Measurements from ENCODE around the gene NTM. TPM values are rescaled to one million over a fixed set of nuclear protein-coding genes. Genes with fewer than 3 reads are reported as not detected.
A peak's percentile ranks its signal among the peaks of the same experiment; 100 is the strongest.

The NTM gene
- total RNA-seq, 2 experiments from 2014 or later, result not detected

GRCh38 chr11:131668500-131669400, 298.3 kb downstream of the NTM start:
- intact Hi-C loops (cut with micrococcal nuclease), result no loop called here
- Mint-ChIP-seq H3K36me3 (ENCODE audit: low read depth) (no peaks in the 10 kb centered on the region), H3K27ac (no peak overlapping the region), H3K9me3 (no peaks in the 10 kb centered on the region), H3K4me1 (ENCODE audit: low read depth) (no peaks in the 10 kb centered on the region), H3K27me3 (no peaks in the 10 kb centered on the region), H3K4me3 (no peak overlapping the region)
- ChIA-PET POLR2A (no interaction called here), CTCF (interaction anchor here (0.8 to 1.7 kb wide), 6 partner anchors 10 to 26 kb away, joined by 3 to 7 read pairs (median 4); no protein-coding TSS in a partner anchor)
- ATAC-seq (peak; percentile 65), DNase-seq (peak; percentile 64)
- TF ChIP-seq CTCF (IDR thresholded peaks at IDR 0.05), result peak; percentile 67

GRCh38 chr11:131669401-131669780, 299.0 kb downstream of the NTM start:
- DNase-seq (no peak), ATAC-seq (no peak)
- ChIA-PET POLR2A (no interaction called here), CTCF (interaction anchor here (0.8 to 1.7 kb wide), 5 partner anchors 9 to 25 kb away, joined by 3 to 7 read pairs (median 4); no protein-coding TSS in a partner anchor)
- intact Hi-C loops (cut with micrococcal nuclease), result no loop called here
- Mint-ChIP-seq H3K4me1 (ENCODE audit: low read depth) (no peaks in the 10 kb centered on the region), H3K9me3 (no peaks in the 10 kb centered on the region), H3K36me3 (ENCODE audit: low read depth) (no peaks in the 10 kb centered on the region), H3K4me3 (no peak overlapping the region), H3K27ac (no peak overlapping the region), H3K27me3 (no peaks in the 10 kb centered on the region)
- no peak for TF ChIP-seq CTCF (IDR thresholded peaks at IDR 0.05)

GRCh38 chr11:131670876-131671275, 300.5 kb downstream of the NTM start:
- intact Hi-C loops (cut with micrococcal nuclease), result loop anchor here (5.0 kb wide), 2 partner anchors 604 to 749 kb away; no protein-coding TSS in a partner anchor
- H3K27me3 Mint-ChIP-seq, result no peaks in the 10 kb centered on the region
- H3K36me3 Mint-ChIP-seq (ENCODE audit: low read depth), result no peaks in the 10 kb centered on the region
- CTCF ChIA-PET, result no interaction called here
- ATAC-seq (no peak), DNase-seq (no peak)
- no peaks in the 10 kb centered on the region for H3K9me3 Mint-ChIP-seq
- no peak overlapping the region for H3K4me3 Mint-ChIP-seq
- no peaks in the 10 kb centered on the region for H3K4me1 Mint-ChIP-seq (ENCODE audit: low read depth)
- POLR2A ChIA-PET, result no interaction called here
- H3K27ac Mint-ChIP-seq, result no peak overlapping the region
- TF ChIP-seq CTCF (IDR thresholded peaks at IDR 0.05), result no peak

- H3K4me3 Mint-ChIP-seq, result no peak overlapping the region
- H3K4me1 Mint-ChIP-seq (ENCODE audit: low read depth), result no peaks in the 10 kb centered on the region
- no peaks in the 10 kb centered on the region for H3K9me3 Mint-ChIP-seq
- no peak for TF ChIP-seq CTCF (IDR thresholded peaks at IDR 0.05)
- H3K27ac Mint-ChIP-seq, result no peak overlapping the region
- peaks cover under 1% of the 10 kb centered on the region for H3K27me3 Mint-ChIP-seq
- intact Hi-C loops (cut with micrococcal nuclease), result loop anchor here (5.0 kb wide), 2 partner anchors 604 to 749 kb away; no protein-coding TSS in a partner anchor
- ATAC-seq, result no peak
- CTCF ChIA-PET, result no interaction called here
- POLR2A ChIA-PET, result no interaction called here
- no peak for DNase-seq
- no peaks in the 10 kb centered on the region for H3K36me3 Mint-ChIP-seq (ENCODE audit: low read depth)
These were observed 300.9 kb downstream of the NTM start for GRCh38 chr11:131671320-131671719.

- Mint-ChIP-seq H3K9me3 (no peaks in the 10 kb centered on the region), H3K4me1 (ENCODE audit: low read depth) (no peaks in the 10 kb centered on the region), H3K4me3 (no peak overlapping the region), H3K27me3 (peaks cover 1% of the 10 kb centered on the region), H3K27ac (no peak overlapping the region), H3K36me3 (ENCODE audit: low read depth) (no peaks in the 10 kb centered on the region)
- POLR2A ChIA-PET, result no interaction called here
- no peak for DNase-seq
- CTCF ChIA-PET, result no interaction called here
- intact Hi-C loops (cut with micrococcal nuclease), result loop anchor here (5.0 kb wide), 2 partner anchors 604 to 749 kb away; no protein-coding TSS in a partner anchor
- no peak for ATAC-seq
- TF ChIP-seq CTCF (IDR thresholded peaks at IDR 0.05), result no peak
These were observed 301.3 kb downstream of the NTM start for GRCh38 chr11:131671734-131672133.
